SH-SY5Y (cell line): Measurements from ENCODE around the gene THSD7A.

Experiments used
- GATA2 ChIP-seq: IDR thresholded peaks from 2 replicates; pipeline ENCODE4 v1.6.1; 2011; ENCODE audit warnings: mild to moderate bottlenecking, low read depth, low read length
- GATA3 ChIP-seq: IDR thresholded peaks from 2 replicates; pipeline ENCODE4 v1.6.1; 2011; ENCODE audit warnings: low read depth, mild to moderate bottlenecking, low read length, moderate library complexity

- TF ChIP-seq GATA2 (no peak), GATA3 (no peak)
Measured at GRCh38 chr7:11847336-11847735, 15.3 kb upstream of the THSD7A start.
